ENCODE results near the gene PRSS56.

DNA sequence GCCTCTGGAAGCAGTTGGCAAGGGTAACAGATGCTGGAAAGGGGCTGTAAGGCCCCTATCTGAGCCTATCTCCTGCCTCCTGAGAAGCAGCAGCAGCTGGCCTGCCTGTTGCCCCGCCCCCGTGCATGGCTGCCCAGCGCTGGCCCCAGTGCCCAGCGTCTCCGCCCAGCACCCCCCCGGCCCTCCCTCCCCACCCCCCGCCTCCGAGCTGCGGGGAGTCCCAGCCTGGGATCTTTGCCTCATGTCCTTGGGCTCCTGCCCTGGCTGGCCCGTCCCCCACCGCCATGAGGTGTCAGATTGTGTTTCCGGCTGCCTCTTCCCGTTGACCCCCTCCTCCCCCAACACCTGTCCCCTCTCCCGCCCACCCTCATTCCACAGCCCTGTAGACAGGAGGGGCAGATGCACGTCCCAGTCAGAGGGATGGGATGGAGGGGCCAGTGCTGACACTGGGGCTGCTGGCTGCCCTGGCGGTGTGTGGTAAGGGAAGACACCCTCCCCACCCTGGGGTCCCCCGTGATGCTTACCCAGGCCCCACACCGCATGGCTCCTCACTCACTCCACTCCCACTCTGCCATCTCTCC, 5.7 kb downstream of the PRSS56 start, which contains the start of gene CHRND:
- no peak for TF ChIP-seq CTCF (IDR thresholded peaks at IDR 0.05)
- no peak for TF ChIP-seq POLR2A (IDR thresholded peaks at IDR 0.05)
- no peak for TF ChIP-seq POLR2AphosphoS5 (IDR thresholded peaks at IDR 0.05)

All from breast epithelium (tissue), 3 donors.